Activated T-helper 17 cell treated with anti-CD3 and anti-CD28 coated beads, Interleukin-2, amount 50 U/mL, for 72 hours (primary cell): ENCODE results near the gene RAI14. TPM values are rescaled to one million over a fixed set of nuclear protein-coding genes. Genes with fewer than 3 reads are reported as not detected.

Source experiments
- ATAC-seq: fragments of 150-1000 bp; cut with Tn5 transposase; replicated peaks from 2 replicates; pipeline ENCODE4 v1.10.0; 2021; ENCODE audit warnings: mild to moderate bottlenecking, moderate library complexity
- H3K27ac Mint-ChIP-seq: one replicate; pipeline ENCODE4 v1.8.0; 2022; ENCODE audit warnings: mixed read lengths
- H3K27me3 Mint-ChIP-seq: one replicate; pipeline ENCODE4 v1.8.0; 2022; ENCODE audit warnings: mixed read lengths
- H3K36me3 Mint-ChIP-seq: one replicate; pipeline ENCODE4 v1.8.0; 2022; ENCODE audit warnings: low read depth, mild to moderate bottlenecking, mixed read lengths
- H3K4me1 Mint-ChIP-seq: one replicate; pipeline ENCODE4 v1.8.0; 2022; ENCODE audit warnings: mixed read lengths
- H3K4me3 Mint-ChIP-seq: one replicate; pipeline ENCODE4 v1.8.0; 2022; ENCODE audit warnings: mild to moderate bottlenecking, mixed read lengths
- H3K9me3 Mint-ChIP-seq: one replicate; pipeline ENCODE4 v1.8.0; 2022; ENCODE audit warnings: mixed read lengths
- total RNA-seq, 2 donors: library from RNA; stranded (reverse); gene quantifications; one replicate each; pipeline ENCODE4 v1.2.3, GENCODE V29; 2022

The RAI14 gene
- total RNA-seq, 2 donors from 2014 or later = 0.41 to 3.3 TPM

DNA sequence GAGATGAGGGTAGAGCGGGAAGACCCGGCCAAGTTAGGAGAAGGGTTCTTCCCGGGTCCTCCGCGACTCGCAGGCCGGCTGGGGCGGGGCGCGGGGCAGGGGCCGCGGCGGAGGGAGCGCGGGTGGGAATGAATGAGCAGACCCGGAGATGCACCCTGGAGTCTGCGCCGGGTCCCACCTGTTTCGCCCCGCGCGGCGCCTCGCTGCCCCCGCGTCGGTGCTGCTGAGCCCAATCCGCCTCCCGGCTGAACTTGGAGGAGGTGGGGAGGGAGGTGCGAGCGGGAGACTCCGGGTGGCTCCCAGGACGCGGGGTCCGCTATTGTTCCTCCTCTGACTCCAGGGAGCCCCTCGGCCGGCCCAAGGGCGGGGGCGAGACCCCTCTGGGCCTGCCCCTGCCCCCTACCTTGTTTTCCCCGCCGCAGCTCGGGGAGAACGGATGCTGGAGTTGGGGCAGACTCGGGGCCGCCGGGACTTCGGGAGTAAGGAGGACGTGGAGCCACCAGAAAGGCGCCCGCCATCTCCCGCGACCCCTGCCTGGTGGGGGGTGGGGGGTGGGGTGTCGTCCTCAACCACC, 659 bp downstream of the RAI14 start:
- Mint-ChIP-seq H3K27me3 (peaks cover 8% of the 10 kb centered on the region), H3K4me1 (peaks cover 12% of the 10 kb centered on the region), H3K4me3 (peak overlapping the region; percentile 76), H3K9me3 (no peaks in the 10 kb centered on the region), H3K36me3 (no peaks in the 10 kb centered on the region), H3K27ac (no peak overlapping the region)
- peak; percentile 53 for ATAC-seq

DNA sequence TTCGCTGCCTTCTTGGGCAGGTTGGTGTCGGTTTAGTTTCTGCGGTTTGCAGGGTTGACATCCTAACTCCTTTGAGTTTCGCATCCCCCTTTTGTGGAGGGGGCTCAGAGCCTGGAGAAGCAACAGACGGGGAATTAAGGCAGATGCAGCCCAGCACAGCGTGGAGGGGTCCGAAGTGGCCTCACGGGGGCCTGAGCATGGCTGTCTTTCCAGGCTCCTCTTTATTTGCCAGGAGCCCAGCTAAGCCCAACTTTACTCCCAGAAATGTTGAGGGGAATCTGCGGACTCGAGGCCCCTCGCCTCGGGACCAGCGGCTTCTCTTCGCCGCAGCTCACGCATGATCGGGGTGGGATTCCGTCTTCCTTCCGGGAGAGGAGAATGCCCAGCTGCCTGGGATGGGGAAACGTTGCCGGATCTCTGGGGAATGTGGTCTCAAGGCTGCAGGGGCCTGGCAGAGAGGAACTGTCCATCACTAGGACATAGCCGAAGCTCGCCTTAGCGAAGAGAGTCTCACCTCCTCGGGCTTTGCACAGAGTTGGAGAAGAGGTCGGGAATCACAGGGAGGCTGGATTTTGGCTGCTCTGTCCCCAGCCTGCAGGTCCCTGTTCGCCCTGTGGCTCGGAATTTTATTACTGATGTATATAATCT, 1.3 kb downstream of the RAI14 start:
- H3K27ac Mint-ChIP-seq = peak overlapping the region; percentile 50
- peak overlapping the region; percentile 76 for H3K4me3 Mint-ChIP-seq
- ATAC-seq = no peak
- H3K36me3 Mint-ChIP-seq = no peaks in the 10 kb centered on the region
- peaks cover 8% of the 10 kb centered on the region for H3K27me3 Mint-ChIP-seq
- H3K9me3 Mint-ChIP-seq = no peaks in the 10 kb centered on the region
- H3K4me1 Mint-ChIP-seq = peaks cover 12% of the 10 kb centered on the region

DNA sequence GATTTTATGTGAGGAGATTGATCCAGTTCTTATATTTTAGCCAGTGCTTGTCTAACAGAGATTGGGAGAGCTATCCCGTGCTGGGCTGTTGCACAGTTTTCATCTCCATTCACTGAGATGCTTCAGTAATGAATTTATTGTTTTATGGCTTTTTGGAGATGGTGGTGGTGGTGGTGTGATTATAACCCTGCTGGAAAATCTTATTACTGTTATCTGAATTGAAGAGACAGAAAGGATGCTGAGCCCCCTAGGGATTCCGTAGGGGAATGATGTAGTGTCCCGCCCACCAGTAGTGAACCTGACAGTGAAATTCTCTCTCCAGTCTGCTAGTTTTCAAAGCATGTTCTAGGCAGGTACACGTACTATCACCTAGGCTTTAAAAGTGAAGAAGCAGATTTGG, 1.9 kb downstream of the RAI14 start:
- Mint-ChIP-seq H3K4me1 (peaks cover 12% of the 10 kb centered on the region), H3K27me3 (peaks cover 8% of the 10 kb centered on the region), H3K36me3 (no peaks in the 10 kb centered on the region), H3K9me3 (no peaks in the 10 kb centered on the region), H3K27ac (peak overlapping the region; percentile 50), H3K4me3 (peak overlapping the region; percentile 76)
- ATAC-seq = no peak

DNA sequence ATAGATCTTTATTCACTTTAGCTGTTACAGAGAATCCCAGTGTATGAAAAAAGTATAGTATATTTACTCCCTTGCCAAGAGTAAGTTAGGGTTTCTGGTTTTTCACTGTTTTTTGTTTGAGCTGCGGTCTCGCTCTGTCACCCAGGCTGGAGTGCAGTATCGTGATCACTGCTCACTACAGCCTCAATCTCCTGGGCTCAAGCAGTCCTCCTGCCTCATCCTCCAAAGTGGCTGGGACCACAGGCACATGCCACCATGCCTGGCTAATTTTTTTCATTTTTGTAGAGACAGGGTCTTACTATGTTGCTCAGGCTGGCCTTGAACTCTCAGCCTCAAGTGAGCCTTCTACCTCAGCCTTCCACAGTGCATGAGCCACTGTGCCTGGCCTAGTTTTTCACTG, 3.0 kb downstream of the RAI14 start:
- H3K4me3 Mint-ChIP-seq = no peak overlapping the region
- H3K9me3 Mint-ChIP-seq = no peaks in the 10 kb centered on the region
- H3K4me1 Mint-ChIP-seq = peaks cover 12% of the 10 kb centered on the region
- H3K27ac Mint-ChIP-seq = no peak overlapping the region
- H3K27me3 Mint-ChIP-seq = peaks cover 8% of the 10 kb centered on the region
- H3K36me3 Mint-ChIP-seq = no peaks in the 10 kb centered on the region
- no peak for ATAC-seq

DNA sequence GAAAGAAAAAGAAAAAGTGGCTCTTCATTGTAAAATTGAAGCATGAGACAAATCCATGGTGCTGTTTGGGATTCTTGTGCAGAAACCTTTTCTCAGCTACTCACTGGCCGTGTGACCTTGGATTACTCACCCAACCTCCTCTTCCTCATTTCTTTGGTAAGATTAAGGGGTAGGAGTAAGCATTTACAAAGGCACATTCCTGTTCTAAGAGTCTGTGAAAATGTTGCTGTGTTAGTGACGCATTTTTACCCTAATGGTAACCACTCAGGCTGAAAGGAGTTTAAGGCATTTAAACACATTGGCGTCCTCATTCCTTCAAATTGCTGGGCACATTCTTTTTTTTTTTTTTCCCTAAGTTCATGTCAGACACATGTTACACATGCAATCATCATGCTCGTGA, 4.3 kb downstream of the RAI14 start:
- Mint-ChIP-seq H3K27ac (no peak overlapping the region), H3K4me1 (peaks cover 11% of the 10 kb centered on the region), H3K4me3 (no peak overlapping the region), H3K27me3 (peaks cover 8% of the 10 kb centered on the region), H3K36me3 (no peaks in the 10 kb centered on the region), H3K9me3 (no peaks in the 10 kb centered on the region)
- ATAC-seq = no peak

DNA sequence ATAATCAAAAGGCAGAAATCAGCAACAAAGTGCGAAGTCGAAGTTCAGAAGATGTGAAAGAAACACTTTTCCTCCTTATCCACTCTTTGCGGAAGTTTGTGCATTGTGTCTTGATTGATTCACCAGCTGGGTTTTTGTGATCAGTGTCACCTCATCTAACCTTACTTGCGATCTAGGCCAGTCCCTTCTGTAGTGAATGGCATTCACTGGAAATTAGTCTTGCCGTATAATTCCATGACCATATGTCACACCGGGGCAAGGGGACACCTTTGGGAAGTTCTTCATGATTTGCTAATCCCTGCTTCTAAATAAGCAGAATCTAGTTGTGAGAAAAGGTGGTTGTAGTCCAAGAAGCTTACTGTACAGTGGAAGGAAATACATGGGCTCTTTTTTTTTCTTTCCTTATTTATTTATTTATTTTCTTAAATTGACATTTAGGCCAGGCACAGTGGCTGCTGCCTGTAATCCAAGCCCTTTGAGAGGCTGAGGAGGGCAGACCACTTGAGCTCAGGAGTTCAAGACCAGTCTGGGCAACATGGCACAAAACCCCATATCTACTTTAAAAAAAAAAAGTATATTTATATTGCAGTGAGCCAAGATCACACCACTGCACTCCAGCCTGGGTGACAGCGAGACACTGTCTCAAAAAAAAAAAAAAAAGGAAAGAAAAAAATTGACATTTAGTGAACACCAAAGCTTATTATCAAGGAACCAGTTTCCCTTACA, 7.8 kb downstream of the RAI14 start:
- H3K27me3 Mint-ChIP-seq = no peaks in the 10 kb centered on the region
- no peaks in the 10 kb centered on the region for H3K4me1 Mint-ChIP-seq
- H3K9me3 Mint-ChIP-seq = no peaks in the 10 kb centered on the region
- no peak for ATAC-seq
- H3K4me3 Mint-ChIP-seq = no peak overlapping the region
- H3K27ac Mint-ChIP-seq = no peak overlapping the region
- H3K36me3 Mint-ChIP-seq = no peaks in the 10 kb centered on the region

DNA sequence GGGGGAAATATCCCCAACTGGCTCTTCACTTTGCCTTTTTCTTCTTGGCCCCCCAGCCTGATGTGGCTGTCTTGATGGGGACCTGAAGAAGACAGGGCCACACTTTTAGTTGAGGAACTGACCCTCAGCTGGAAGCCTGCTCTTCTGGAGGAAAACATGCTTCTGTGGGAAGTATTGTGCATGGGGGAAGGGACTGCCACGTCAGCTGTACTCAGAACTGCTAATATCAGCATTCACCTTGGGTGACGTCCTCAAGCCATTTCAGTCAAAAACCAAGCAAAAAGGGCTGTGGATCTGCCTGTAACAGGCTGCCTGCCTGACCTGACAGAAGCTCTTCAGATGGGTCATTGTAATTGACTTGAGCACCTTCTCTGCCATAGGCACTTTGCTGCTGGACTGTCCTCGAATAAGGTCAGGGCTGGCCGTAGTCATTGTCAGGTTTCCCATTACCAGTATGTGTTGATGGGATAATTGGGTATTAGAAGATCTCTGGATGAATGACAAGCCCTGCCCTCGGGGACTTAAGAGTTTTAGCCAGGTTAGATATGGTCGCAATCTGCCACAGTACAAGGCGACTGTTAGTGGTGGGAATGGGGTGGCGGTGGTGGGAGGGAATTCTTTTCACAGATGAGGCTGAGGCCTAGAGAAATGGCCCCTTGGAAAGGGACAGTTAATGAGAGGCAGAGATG, 10.4 kb downstream of the RAI14 start:
- Mint-ChIP-seq H3K27me3 (no peaks in the 10 kb centered on the region), H3K27ac (no peak overlapping the region), H3K4me1 (no peaks in the 10 kb centered on the region), H3K36me3 (no peaks in the 10 kb centered on the region), H3K9me3 (no peaks in the 10 kb centered on the region), H3K4me3 (no peak overlapping the region)
- ATAC-seq = no peak

DNA sequence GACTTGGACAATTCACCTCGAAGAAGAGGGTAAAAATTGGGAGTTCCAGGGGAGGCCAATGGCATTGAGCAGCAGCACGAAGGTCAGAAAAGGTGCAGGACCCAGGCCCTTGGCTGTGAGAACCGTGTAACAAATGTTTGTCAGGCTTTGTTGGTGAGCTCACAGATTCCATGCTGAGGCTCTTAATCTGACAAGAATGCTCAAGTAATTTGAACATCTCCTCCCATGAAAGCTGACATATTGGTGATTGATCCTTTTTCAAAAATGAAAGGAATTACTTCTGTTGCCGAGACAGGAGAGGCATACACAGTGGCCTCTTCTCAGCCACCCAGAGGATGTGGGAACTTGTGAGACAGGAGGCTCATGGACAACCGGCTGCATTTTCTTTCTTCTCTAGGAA, 11.6 kb downstream of the RAI14 start:
- Mint-ChIP-seq H3K36me3 (no peaks in the 10 kb centered on the region), H3K4me3 (no peak overlapping the region), H3K27me3 (no peaks in the 10 kb centered on the region), H3K4me1 (no peaks in the 10 kb centered on the region), H3K27ac (no peak overlapping the region), H3K9me3 (no peaks in the 10 kb centered on the region)
- no peak for ATAC-seq

DNA sequence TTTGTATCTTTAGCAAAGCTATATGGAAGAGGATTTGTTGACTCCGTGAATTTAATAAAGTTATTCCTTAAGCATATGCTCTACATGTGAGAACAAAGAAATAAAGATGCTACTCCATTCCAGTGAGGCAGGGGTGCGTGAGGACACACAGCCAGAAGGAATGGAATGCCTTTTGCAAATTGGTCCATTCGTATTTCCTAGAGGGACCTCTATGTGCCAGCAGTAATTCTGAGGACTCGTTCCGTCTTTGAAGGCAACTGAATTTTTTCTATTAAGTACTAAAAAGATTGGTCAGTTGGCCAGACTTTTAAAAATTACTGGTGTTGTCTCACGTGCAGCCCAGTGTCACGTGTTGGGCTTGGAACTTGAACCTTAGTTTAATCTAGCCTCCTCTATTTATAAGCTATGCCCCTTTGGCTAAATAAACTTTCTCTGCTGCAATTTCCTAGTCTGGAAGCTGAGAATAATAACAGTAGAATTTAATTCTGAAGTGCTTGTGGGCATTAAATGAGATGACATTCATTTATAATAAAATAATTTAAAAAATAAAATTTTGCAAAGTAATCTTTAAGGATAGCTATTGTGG, 13.9 kb downstream of the RAI14 start:
- H3K4me3 Mint-ChIP-seq = no peak overlapping the region
- ATAC-seq = no peak
- no peaks in the 10 kb centered on the region for H3K27me3 Mint-ChIP-seq
- H3K9me3 Mint-ChIP-seq = no peaks in the 10 kb centered on the region
- H3K4me1 Mint-ChIP-seq = no peaks in the 10 kb centered on the region
- H3K27ac Mint-ChIP-seq = no peak overlapping the region
- no peaks in the 10 kb centered on the region for H3K36me3 Mint-ChIP-seq

DNA sequence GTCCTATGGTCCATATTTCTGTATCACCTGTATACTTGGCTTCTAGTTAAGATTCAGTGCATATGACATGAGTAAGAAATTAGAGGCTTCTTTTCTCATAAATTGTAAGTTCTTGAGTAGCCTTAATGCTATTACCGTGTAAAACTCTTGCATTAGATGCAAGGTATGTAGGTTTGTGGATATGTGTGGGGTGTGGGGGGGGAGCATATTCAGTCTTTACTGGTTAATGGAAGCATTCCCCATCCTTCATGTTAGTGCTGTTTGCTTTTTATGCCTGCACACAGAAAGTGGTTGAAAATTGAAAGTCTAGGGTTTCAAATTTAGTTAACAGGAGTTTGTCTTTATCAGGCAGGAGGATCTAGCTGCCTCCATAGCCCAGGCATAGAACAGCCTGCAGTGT, 16.1 kb downstream of the RAI14 start:
- no peaks in the 10 kb centered on the region for H3K4me1 Mint-ChIP-seq
- H3K27ac Mint-ChIP-seq = no peak overlapping the region
- no peak for ATAC-seq
- H3K27me3 Mint-ChIP-seq = no peaks in the 10 kb centered on the region
- H3K36me3 Mint-ChIP-seq = no peaks in the 10 kb centered on the region
- no peak overlapping the region for H3K4me3 Mint-ChIP-seq
- no peaks in the 10 kb centered on the region for H3K9me3 Mint-ChIP-seq

DNA sequence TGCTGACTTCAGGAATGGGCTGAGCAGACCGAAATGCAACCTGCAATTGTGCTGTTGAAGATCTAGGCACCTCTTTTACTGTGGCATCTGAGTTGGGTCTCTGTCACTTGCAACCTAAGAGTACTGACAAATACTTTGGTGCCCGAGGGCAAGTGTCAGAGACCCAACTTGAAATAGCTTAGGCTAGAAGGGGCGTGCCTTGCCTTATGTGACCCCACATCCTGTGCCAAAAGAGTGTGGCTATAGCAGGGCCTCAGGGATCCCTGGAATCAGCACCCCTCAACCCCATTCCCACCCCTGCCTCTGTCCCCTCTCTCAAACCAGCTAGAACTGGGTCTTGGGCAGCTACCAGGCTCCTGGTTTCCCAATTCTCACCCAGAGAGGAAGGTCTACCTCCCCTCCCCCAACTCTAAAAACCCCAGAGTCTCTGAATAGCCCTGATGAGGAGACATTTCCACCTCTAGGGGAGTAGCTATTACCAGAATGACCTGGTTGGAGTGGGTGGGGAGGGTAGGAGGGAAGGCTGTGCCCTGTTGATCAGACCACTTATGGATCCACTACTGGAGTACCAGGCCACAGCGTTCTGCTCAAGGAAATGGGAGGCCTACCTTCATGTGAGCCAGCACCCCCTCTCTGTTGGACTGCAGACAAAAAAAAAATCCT, 17.5 kb downstream of the RAI14 start:
- H3K9me3 Mint-ChIP-seq = no peaks in the 10 kb centered on the region
- H3K4me3 Mint-ChIP-seq = no peak overlapping the region
- no peaks in the 10 kb centered on the region for H3K27me3 Mint-ChIP-seq
- H3K36me3 Mint-ChIP-seq = no peaks in the 10 kb centered on the region
- no peak for ATAC-seq
- H3K4me1 Mint-ChIP-seq = no peaks in the 10 kb centered on the region
- H3K27ac Mint-ChIP-seq = no peak overlapping the region

DNA sequence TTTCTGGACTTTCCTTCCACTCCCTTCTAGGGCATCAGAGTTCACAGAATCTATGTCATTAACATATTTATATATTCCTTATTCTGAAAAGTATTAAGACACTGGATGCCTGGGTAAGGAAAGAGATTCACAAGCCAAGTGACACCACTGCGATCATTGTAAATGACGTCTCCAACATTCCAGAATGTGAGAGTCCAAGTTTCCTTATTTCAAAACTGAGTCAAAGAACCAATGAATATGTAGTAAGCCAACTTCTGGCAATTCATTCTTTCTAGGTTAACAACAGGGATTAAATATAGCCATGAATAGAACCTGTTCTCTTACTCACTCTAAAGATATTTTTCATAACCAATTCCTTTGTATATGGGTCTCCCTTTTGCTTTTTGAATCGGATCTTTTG, 18.1 kb downstream of the RAI14 start:
- Mint-ChIP-seq H3K27me3 (no peaks in the 10 kb centered on the region), H3K4me3 (no peak overlapping the region), H3K36me3 (no peaks in the 10 kb centered on the region), H3K9me3 (no peaks in the 10 kb centered on the region), H3K4me1 (no peaks in the 10 kb centered on the region), H3K27ac (no peak overlapping the region)
- no peak for ATAC-seq

DNA sequence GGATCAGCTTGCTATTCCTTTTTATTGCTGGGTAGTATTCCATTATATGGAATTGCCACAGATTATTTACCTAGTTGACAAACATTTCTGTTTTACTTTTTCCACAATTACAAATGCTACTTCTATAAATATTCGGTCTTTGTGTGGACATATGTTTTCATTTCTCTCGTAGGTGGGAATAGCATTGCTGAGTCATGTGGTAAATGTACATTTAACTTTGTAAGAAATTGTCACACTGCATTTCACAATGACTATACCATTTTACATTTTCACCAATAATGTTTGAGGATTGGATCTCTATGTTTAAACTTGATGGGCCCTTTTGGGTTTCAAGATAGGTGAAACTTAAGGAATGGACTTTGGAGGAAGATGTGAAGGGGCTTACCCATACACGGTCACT, 19.7 kb downstream of the RAI14 start:
- H3K9me3 Mint-ChIP-seq = no peaks in the 10 kb centered on the region
- H3K4me3 Mint-ChIP-seq = no peak overlapping the region
- H3K27ac Mint-ChIP-seq = no peak overlapping the region
- H3K4me1 Mint-ChIP-seq = no peaks in the 10 kb centered on the region
- ATAC-seq = no peak
- no peaks in the 10 kb centered on the region for H3K27me3 Mint-ChIP-seq
- no peaks in the 10 kb centered on the region for H3K36me3 Mint-ChIP-seq

DNA sequence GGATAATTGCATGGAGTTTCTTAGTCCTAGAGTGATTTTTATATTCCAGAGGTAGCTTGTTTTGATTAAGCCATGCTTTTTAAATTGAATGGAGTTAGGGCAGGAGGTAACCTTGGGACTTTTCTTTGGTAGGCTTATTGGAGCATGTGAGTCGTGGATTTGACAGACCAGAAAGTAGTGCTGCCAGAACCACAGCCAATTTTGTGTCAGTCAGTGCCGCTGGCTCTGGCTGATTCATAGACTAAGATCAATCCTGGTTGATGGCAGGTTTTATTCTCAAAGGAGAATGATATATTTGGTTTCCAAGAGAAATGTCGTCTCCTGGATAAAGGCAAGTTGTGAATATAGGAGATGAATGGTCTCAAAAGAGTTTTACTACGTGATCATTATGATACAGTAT, 20.3 kb downstream of the RAI14 start:
- H3K4me1 Mint-ChIP-seq = no peaks in the 10 kb centered on the region
- H3K27ac Mint-ChIP-seq = no peak overlapping the region
- ATAC-seq = no peak
- no peak overlapping the region for H3K4me3 Mint-ChIP-seq
- no peaks in the 10 kb centered on the region for H3K27me3 Mint-ChIP-seq
- no peaks in the 10 kb centered on the region for H3K9me3 Mint-ChIP-seq
- H3K36me3 Mint-ChIP-seq = no peaks in the 10 kb centered on the region
